HG03103 (cell line): ENCODE measurements around the gene C16orf95.

Experiments
- ATAC-seq: cut with Tn5 transposase; IDR thresholded peaks from one replicate; pipeline ENCODE4 v1.9.1; 2021; ENCODE audit warnings: low read depth; ENCODE audit not compliant: unreplicated experiment

The C16orf95 gene

DNA sequence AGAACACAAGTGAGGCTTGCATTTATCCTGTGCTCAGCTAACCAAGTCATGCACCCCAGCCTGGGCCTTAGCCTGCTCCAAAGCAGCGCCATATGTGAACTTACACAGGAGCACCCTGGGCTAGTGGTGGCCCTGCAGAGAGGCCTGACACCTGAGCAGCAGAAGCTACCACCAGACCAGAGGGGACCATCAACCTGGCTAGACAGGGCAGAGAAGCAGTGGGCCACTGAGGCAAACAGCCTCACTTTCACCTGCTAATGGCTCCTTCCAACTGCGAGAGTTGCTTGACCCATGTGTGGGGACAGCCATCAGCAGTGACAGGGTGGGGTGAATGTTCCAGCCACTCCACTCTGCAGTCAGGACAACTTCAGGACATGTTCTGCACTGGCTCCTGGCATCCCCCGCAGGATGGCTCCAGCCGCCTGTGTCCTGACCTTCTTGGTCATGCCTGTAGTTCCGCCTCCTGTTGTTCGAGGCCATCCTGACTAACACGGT is 2.9 kb upstream of the C16orf95 start:
- no peak for ATAC-seq

DNA sequence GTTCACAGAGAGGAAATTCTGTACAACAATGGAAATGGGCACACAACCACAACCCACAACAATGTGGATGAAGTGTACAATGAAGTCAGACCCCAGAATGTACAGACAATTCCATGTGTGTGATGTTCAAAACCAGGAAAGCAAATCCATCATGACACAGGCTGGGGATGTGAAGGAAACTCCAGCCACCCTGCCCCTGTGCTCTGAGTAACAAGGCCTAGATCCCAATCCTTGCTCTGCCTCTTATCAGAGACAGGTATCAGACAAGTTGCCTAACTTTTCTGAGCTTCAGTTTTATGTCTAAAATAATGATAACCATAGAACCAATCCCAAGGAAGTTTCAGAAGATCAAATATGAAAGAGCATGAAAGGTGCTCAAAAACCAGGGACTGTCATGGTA is 1.8 kb upstream of the C16orf95 start:
- ATAC-seq, result no peak

DNA sequence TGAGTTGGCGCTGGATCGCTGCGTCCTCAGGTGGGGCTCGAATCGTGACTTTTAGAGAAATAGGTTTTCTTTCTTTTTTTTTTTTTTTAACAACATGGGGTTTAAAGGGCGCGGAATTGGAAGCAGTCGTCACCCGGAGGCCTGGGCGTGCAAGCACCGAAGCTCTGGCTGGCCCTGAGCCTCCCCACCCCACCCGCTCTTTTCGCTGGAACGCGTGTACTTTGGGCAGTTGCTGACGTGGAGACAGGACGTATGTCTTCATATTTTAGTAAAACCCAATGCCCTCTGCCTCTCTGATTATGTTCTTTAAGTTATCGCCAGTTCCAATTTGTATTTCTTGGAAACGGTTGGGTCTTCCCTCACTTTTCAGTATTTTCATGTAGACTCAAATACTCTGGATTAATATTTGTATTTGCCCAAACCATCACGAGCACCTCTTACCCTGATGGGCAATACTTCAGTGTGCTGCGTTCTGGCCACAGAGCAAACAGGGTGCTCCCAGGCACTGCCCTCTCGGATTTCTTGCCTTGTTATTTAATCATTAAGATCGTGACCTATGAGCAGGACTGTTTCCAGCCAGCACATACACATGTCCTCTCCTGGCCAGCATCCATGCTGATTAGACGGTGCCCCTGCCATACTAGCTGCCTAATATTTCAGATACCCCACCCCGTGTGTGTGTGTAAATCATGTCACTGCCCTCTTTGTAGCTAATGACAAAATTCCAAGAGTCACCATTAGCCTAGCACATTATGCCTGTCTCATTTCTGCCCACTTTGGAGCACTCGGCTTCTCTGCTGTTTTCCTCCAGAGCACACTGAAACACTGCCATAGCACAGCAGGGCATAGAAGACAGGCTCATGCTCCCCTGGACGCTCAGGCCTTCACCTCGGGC is 805 bp upstream of the C16orf95 start:
- ATAC-seq, result no peak

GRCh38 chr16:87316450-87316922 is 706 bp downstream of the C16orf95 start:
- ATAC-seq, result no peak

DNA sequence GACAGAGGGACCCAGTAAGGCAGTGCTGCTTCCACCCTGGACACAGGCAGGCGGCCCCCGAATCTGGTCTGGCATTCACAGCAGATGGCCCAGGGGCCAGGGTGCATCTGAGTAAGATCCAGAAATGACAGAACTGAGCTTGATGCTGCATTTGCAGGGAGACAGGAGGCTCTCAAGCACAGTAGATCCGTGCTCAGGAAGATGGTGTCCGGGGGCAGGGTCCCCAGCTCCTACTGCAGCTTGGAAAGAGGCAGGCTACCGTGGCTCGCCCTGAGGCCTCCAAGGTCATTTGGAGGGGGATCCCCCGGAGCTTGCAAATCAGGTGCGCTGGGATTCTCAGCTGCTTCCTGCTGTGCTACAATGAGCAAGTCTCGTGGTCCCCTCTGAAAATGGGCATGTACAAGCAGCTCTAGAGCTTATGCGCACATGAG is 2.2 kb downstream of the C16orf95 start:
- ATAC-seq, result no peak

DNA sequence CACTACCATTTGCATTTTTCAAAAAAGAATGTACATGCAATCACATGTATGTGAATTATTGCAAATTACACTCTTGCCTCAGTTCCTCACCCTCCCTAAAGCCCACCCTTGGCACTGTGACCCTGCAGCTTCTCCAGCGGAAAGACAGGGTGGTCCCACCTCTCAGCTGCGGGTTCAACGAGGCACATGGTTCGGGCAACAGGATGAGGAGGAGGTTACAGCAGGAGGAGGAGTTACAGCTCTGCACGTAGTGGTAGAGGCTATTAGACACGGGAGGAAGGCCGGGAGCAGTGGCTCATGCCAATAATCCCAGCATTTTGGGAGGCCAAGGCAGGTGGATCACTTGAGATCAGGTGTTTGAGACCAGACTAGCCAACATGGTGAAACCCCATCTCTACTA is 5.2 kb downstream of the C16orf95 start:
- no peak for ATAC-seq

DNA sequence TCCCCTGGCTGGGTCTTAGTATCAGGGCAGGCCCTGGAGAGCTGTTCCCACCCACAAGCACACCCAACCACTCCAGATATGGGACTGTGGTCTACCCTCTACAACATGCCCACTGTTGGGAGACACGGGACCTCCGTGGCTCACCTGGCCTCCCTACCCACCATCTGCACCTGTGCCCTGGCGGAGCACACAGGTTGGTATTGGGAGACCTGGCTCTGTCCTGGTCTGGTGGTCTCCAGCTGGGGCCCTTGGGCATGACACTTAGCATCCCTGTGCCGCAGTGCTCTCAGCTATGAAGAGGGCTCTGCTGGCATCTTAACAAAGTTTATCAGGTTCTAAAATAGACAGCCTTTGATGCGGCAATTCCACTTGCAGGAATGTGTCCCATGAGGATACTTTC is 5.8 kb downstream of the C16orf95 start:
- ATAC-seq, result no peak

GRCh38 chr16:87310610-87311009 is 6.6 kb downstream of the C16orf95 start:
- no peak for ATAC-seq

DNA sequence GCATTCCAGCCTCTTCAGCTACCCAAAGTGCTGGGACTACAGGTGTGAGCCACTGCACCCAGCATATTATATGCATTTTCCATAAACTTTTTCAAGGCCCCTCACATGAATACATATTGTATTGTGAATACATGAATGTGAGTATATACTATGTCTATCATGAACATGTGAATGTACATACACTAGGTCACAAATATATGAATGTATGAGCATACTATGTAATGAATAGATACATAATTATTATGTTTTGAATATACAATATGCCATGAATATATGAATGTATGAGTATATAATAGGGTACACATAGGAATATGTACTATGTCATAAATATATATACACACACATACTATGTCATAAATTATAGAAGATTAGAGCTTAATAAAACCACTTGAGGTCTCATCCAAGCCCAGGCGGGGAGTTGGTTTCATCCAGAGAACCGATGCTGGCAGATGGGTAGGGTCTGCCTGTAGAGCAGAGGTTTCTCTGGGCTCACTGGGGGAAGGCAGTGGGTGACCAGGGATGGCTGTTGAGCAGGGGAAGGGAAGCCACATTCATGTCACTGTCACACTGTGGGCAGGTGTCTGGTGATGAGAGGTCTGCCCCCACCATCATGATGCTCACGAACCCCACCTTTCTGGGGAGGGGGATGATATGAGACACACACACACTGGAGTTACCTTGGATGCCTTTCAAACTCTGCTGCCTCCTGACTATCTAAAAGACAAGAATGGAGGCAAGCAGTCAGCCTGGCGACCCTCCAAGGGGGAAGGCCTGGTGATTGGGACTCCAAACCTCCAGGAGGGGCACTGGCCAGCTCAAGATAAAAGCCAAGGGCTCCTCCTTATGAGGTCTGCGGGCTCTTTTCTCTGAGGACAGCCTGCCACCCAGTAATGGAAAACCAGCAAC is 7.3 kb downstream of the C16orf95 start:
- no peak for ATAC-seq

GRCh38 chr16:87308826-87309225 is 8.4 kb downstream of the C16orf95 start:
- no peak for ATAC-seq

- no peak for ATAC-seq
Measured at GRCh38 chr16:87306516-87306915, 10.7 kb downstream of the C16orf95 start.

GRCh38 chr16:87305505-87306391 is 11.4 kb downstream of the C16orf95 start:
- no peak for ATAC-seq

GRCh38 chr16:87304951-87305350 is 12.2 kb downstream of the C16orf95 start:
- ATAC-seq, result no peak

- ATAC-seq, result no peak
Measured at GRCh38 chr16:87303962-87304521, 13.2 kb downstream of the C16orf95 start.

DNA sequence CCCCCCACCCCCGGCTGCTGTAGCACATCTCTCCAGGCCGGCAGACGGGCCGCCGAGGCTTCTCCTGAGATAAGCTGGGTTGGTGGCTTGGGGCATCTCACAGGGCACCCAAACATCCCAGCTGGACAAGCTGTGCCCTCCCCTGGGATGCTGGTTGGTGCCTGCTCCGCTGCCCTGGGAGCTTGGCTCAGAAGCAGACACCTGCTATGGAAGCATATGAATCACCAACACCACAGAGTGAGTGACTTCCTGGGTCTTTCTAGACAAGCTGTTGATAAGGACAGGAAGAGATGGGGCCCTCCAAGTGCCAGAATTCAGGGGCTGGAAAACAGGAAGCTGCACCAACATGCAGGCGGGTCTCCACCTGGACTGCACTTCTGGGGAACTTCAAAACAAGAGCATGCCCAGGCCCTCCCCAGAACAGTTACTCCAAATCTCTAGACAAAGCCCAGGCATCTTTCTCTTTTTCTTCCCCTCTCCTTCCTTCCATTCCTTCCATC is 13.7 kb downstream of the C16orf95 start:
- no peak for ATAC-seq

DNA sequence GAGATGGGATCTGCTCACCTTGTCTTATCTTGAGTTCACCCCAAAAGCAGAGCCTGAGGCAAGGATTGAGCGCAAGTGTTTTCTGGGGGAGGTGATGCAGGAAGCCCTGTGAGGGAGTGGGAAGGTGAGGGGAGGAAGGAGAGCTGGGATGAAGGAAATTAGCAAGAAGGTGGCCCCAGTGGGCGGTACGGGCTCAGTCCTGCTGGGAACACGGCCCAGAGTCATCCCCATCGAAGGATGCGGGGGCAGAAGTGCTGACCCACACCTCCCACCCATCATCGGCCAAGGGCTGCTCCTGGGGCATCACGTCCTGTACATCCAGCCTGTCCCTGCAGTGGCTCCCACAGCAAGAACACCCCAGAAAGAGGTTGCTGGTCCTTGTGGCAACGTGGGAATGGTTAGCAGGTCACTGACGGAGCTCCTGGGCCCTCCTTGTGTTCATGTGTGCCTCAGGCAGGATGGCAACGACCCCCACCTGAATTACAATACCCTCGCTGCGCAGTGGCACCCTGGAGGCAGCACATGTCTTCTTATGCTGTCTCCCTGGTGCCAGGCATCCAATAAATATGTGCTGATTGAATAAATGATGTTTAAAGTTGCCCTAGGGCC is 18.2 kb downstream of the C16orf95 start:
- ATAC-seq, result no peak

DNA sequence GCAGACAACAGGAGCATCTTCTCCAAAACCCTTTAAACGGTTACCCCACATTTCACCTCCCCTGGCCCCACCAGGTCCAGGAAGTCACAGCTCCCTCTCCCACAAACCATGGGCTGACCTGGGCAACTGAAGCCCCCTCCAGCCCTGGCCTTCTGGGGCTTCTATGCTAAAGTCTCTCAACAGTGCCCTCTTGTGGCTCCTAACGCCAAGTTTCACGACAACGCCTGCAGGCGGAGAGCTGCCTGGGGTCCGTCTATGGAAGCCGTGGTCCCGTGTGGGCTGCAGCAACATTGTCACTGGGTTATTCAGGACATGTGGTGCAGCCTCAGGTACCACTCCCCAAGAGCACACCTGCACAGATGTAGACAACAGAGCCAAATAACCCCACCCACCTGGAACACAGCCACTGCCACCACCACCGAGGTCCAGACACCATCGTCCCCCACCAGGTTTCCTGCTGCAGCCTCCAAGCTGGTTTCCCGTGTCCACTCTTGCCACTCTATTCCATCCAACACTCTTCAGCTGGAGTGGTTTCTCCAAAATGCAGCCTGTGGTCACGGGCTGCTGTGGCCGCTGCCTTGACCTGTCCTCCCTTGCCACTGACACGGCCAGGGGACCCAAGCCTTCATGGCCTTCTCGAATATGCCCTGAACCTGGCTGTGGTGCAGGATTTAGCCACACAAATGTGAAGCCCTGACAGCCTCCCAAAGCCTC is 19.1 kb downstream of the C16orf95 start:
- ATAC-seq, result no peak

GRCh38 chr16:87297407-87297806 is 19.8 kb downstream of the C16orf95 start:
- no peak for ATAC-seq
